GM23338 (cell line): ENCODE results near the gene DIS3L. TPM values are rescaled to one million over a fixed set of nuclear protein-coding genes. Genes with fewer than 3 reads are reported as not detected.

Experiments
- ATAC-seq: fragments of 200-7000 bp; cut with Tn5 transposase; 3 replicates; pipeline ENCODE4 v1.9.1; 2020
- DNase-seq: peaks from one replicate; pipeline ENCODE4 v3.0.0-alpha.2; 2015; ENCODE audit warnings: low spot score
- H2AFZ ChIP-seq: fragments of 200-600 bp; sonication (generic); 2 replicates; pipeline ENCODE4 v1.8.0; 2016; ENCODE audit warnings: antibody characterized with exemption, mild to moderate bottlenecking, moderate library complexity
- H3F3A ChIP-seq: fragments of 200-600 bp; sonication (generic); replicated peaks from 2 replicates; pipeline ENCODE4 v1.8.0; 2017; ENCODE audit warnings: antibody characterized with exemption, mixed run types, low read depth
- H3K27ac ChIP-seq: fragments of 200-600 bp; sonication (generic); 2 replicates; pipeline ENCODE4 v1.6.1; 2016; ENCODE audit warnings: low read depth
- H3K27me3 ChIP-seq: fragments of 200-600 bp; sonication (generic); 2 replicates; pipeline ENCODE4 v1.8.0; 2016; ENCODE audit warnings: mild to moderate bottlenecking, mixed run types, moderate library complexity; ENCODE audit not compliant: insufficient read depth
- H3K36me3 ChIP-seq: fragments of 200-600 bp; sonication (generic); 2 replicates; pipeline ENCODE4 v1.8.0; 2016; ENCODE audit warnings: mild to moderate bottlenecking; ENCODE audit not compliant: insufficient read depth
- H3K4me1 ChIP-seq: fragments of 200-600 bp; sonication (generic); 2 replicates; pipeline ENCODE4 v1.8.0; 2016; ENCODE audit warnings: mild to moderate bottlenecking, moderate library complexity; ENCODE audit not compliant: insufficient read depth
- H3K4me2 ChIP-seq: fragments of 200-600 bp; sonication (generic); 2 replicates; pipeline ENCODE4 v1.7.1; 2017; ENCODE audit warnings: mixed run types
- H3K4me3 ChIP-seq: fragments of 200-600 bp; sonication (generic); 2 replicates; pipeline ENCODE4 v1.6.1; 2016; ENCODE audit warnings: mixed run types
- H3K79me2 ChIP-seq: fragments of 200-600 bp; sonication (generic); replicated peaks from 2 replicates; pipeline ENCODE4 v1.8.0; 2017; ENCODE audit warnings: mild to moderate bottlenecking; ENCODE audit not compliant: insufficient read depth
- H3K9me2 ChIP-seq: fragments of 200-600 bp; sonication (generic); 2 replicates; pipeline ENCODE4 v1.8.0; 2017; ENCODE audit not compliant: insufficient read depth
- H4K20me1 ChIP-seq: fragments of 200-600 bp; sonication (generic); replicated peaks from 2 replicates; pipeline ENCODE4 v1.8.0; 2017; ENCODE audit warnings: mild to moderate bottlenecking; ENCODE audit not compliant: insufficient read depth
- H3K27ac Mint-ChIP-seq: 2 replicates; pipeline ENCODE4 v1.8.0; 2020; ENCODE audit warnings: inconsistent platforms, mild to moderate bottlenecking, moderate library complexity, mixed read lengths
- H3K27me3 Mint-ChIP-seq: 3 replicates; pipeline ENCODE4 v1.8.0; 2022; ENCODE audit warnings: low read depth, mild to moderate bottlenecking, moderate library complexity, mixed read lengths, inconsistent platforms; ENCODE audit not compliant: insufficient read depth, poor library complexity
- H3K36me3 Mint-ChIP-seq: 3 replicates; pipeline ENCODE4 v1.8.0; 2021; ENCODE audit warnings: low read depth, mild to moderate bottlenecking, inconsistent platforms, moderate library complexity, mixed read lengths
- H3K4me1 Mint-ChIP-seq: 3 replicates; pipeline ENCODE4 v1.8.0; 2020; ENCODE audit warnings: mild to moderate bottlenecking, inconsistent platforms, mixed read lengths
- H3K4me3 Mint-ChIP-seq: 3 replicates; pipeline ENCODE4 v1.8.0; 2021; ENCODE audit warnings: moderate library complexity, mild to moderate bottlenecking, inconsistent platforms, mixed read lengths
- H3K9me3 Mint-ChIP-seq: 3 replicates; pipeline ENCODE4 v1.8.0; 2020; ENCODE audit warnings: moderate library complexity, mild to moderate bottlenecking, inconsistent platforms, mixed read lengths
- CREB1 ChIP-seq: fragments of 250-450 bp; sonication (Bioruptor Pico); IDR thresholded peaks from 2 replicates; pipeline ENCODE4 v1.5.0; 2020; ENCODE audit warnings: low read depth, mild to moderate bottlenecking, moderate library complexity
- CTCF ChIP-seq, 2 experiments: fragments of 200-600 bp in 1 of 2; sonication (generic) in 1 of 2; conservative IDR thresholded peaks; 2 replicates each; pipeline versions ENCODE4 v1.5.1 to v1.6.1; 2016 to 2017; ENCODE audit warnings: antibody characterized with exemption in 2 of 2, low read depth in 2 of 2, mild to moderate bottlenecking in 2 of 2, moderate library complexity in 1 of 2
- ETS1 ChIP-seq: IDR thresholded peaks from 2 replicates; pipeline ENCODE4 v1.6.1; 2016; ENCODE audit warnings: antibody characterized with exemption
- EZH2 ChIP-seq: fragments of 200-600 bp; sonication (generic); IDR thresholded peaks from one replicate; pipeline ENCODE4 v1.8.0; 2017; ENCODE audit warnings: antibody characterized with exemption, mild to moderate bottlenecking, low read depth; ENCODE audit not compliant: unreplicated experiment
- EZH2phosphoT487 ChIP-seq: fragments of 200-600 bp; sonication (generic); IDR thresholded peaks from one replicate; pipeline ENCODE4 v1.8.1; 2018; ENCODE audit warnings: antibody characterized with exemption; ENCODE audit not compliant: unreplicated experiment
- JUNB ChIP-seq: IDR thresholded peaks from one replicate; pipeline ENCODE4 v1.6.1; 2016; ENCODE audit warnings: antibody characterized with exemption; ENCODE audit not compliant: unreplicated experiment
- NANOG ChIP-seq: IDR thresholded peaks from 2 replicates; pipeline ENCODE4 v1.6.1; 2016; ENCODE audit warnings: antibody characterized with exemption, borderline replicate concordance
- POLR2AphosphoS5 ChIP-seq: IDR thresholded peaks from 2 replicates; pipeline ENCODE4 v1.6.1; 2016; ENCODE audit warnings: antibody characterized with exemption, low read depth
- REST ChIP-seq: IDR thresholded peaks from one replicate; pipeline ENCODE4 v1.6.1; 2018; ENCODE audit warnings: antibody characterized with exemption; ENCODE audit not compliant: unreplicated experiment
- STAT1 ChIP-seq: IDR thresholded peaks from one replicate; pipeline ENCODE4 v1.6.1; 2016; ENCODE audit warnings: antibody characterized with exemption; ENCODE audit not compliant: unreplicated experiment
- ZNF114 ChIP-seq: fragments of 250-450 bp; sonication (Bioruptor Pico); IDR thresholded peaks from 2 replicates; pipeline ENCODE4 v1.5.0; 2020; ENCODE audit warnings: mild to moderate bottlenecking, moderate library complexity
- ZNF331 ChIP-seq: fragments of 250-450 bp; sonication (Bioruptor Pico); IDR thresholded peaks from 2 replicates; pipeline ENCODE4 v1.5.0; 2020; ENCODE audit warnings: low read depth, mild to moderate bottlenecking, moderate library complexity
- ZNF462 ChIP-seq: fragments of 250-450 bp; sonication (Bioruptor Pico); IDR thresholded peaks from 2 replicates; pipeline ENCODE4 v1.5.0; 2020; ENCODE audit warnings: mild to moderate bottlenecking, moderate library complexity
- polyA plus RNA-seq: library from polyadenylated mRNA; unstranded; fragments of >200 nt; fragmentation: Nextera tagmentation; extraction: Ambion mirVana; gene quantifications from 2 replicates; pipeline ENCODE4 v1.2.1, GENCODE V29; 2016
- total RNA-seq: library from RNA; depleted of rRNA; stranded (reverse); fragments of >200 nt; shearing (Covaris generic); gene quantifications from 2 replicates; pipeline ENCODE4 v1.2.3, GENCODE V29; 2014

The DIS3L gene
- total and polyA plus RNA-seq, 2 experiments from 2014 or later: 8.9 to 21.8 TPM

- H3K9me3 Mint-ChIP-seq: no peaks in the 10 kb centered on the region
- peaks cover 18% of the 10 kb centered on the region for H3K36me3 Mint-ChIP-seq
- Histone ChIP-seq H2AFZ (no peak overlapping the region), H3K9me2 (no peaks in the 10 kb centered on the region), H3K4me2 (no peak overlapping the region), H3K4me1 (0 out of 2 replicates have a peak, but pooled peaks cover 5% of the 10 kb centered on the region), H3K4me3 (no peak overlapping the region), H4K20me1 (no peaks in the 10 kb centered on the region), H3K36me3 (no peaks in the 10 kb centered on the region), H3K27ac (no peak overlapping the region), H3F3A (no peaks in the 10 kb centered on the region), H3K27me3 (no peaks in the 10 kb centered on the region), H3K79me2 (no peaks in the 10 kb centered on the region)
- no peak for DNase-seq
- TF ChIP-seq ZNF331 (no peak), JUNB (no peak), ZNF462 (no peak), ETS1 (no peak), STAT1 (no peak), REST (no peak), EZH2phosphoT487 (no peak), NANOG (no peak), CREB1 (CRISPR knock-in tag) (no peak), EZH2 (no peak), POLR2AphosphoS5 (no peak), ZNF114 (CRISPR knock-in tag) (no peak), CTCF (conservative IDR thresholded peaks at IDR 0.05; ENCODE audit: low read depth in 2 of 2) (no peak)
- H3K4me3 Mint-ChIP-seq: no peak overlapping the region
- H3K27ac Mint-ChIP-seq: no peak overlapping the region
- ATAC-seq: no peak
- H3K27me3 Mint-ChIP-seq: no peaks in the 10 kb centered on the region
- peaks cover 8% of the 10 kb centered on the region; the same call in 2 of the 3 replicates for H3K4me1 Mint-ChIP-seq
Observed at GRCh38 chr15:66308531-66308930, 15.2 kb downstream of the DIS3L start.
